NCI-H2171 treated with DMSO at 0.1 percent for 48 hours (cell line): Measurements from ENCODE around the gene RETREG2.
"Not testable (repeated sequence)": the region's sequence is repeated elsewhere in the genome, so short reads cannot be mapped to it uniquely, and the experiment has no call there.

Experiments used
- DNase-seq: peaks from one replicate; lab custom pipeline; 2025; lab: John Stamatoyannopoulos, UW

RETREG2 gene

DNA sequence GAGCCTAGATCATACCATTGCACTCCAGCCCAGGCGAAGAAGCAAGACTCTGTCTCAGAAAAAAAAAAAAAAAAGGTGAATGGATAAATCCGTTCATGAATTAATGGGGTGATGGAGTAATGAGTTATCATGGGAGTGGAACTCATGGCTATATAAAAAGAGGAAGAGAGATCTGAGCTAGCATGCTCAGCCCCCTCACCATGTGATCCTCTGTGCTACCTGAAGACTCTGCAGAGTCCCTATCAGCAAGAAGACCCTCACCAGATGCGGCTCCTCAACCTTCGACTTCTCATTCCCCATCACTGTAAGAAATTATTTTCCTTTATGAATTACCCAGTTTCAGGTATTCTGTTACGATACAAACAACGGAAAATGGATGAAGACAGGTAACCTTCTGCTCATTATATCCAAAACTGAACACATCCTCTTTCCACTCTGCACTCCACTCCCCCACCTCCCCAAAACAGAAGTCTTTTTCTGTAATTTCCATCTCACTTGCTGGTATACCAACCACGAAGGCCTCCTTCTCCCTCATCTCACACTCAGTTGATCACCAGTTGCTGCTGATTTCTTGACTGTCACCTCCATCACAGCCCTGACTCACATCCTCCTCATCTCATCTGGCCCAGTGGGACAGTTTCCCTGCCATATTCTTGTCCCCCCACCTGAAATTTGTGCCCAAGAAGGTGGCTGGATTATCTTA, 8.8 kb downstream of the RETREG2 start:
- DNase-seq: no peak

DNA sequence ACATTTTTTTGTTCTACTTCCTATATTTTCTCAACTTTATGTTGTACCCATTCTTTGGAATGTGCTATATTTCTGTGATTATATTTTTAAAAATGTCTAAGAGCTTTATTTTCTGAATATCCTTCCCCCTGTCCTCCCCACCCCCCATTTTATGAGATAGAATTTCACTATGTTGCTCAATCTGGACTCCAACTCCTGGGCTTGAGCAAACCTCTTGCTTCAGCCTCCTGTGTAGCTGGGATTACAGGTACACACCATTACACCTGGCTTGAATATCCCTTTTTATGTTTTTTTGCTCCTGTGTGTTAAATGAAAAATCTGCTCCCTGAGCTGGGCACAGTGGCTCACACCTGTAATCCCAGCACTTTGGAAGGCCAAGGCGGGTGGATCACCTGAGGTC, 19.3 kb downstream of the RETREG2 start:
- DNase-seq: no peak

DNA sequence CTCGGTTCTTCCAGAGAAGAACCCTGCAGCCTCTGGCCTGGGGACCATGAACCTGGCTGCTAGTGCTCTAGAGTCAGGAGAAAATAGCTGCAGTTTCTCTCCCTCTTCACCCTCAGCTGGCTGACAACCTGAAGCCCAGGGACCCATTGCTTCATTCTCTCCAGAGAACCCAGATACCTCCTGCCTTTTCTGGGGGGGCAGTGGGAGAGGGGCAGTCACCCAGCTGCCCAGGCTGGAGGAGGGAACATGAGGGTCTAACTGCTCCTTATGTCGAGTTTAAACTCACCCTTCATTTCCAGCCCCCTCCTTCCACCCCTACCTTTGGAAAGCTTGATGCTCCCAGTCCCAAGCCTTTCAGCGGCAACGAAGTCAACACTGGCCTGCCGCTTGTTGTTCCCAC, 20.9 kb downstream of the RETREG2 start:
- no peak for DNase-seq

DNA sequence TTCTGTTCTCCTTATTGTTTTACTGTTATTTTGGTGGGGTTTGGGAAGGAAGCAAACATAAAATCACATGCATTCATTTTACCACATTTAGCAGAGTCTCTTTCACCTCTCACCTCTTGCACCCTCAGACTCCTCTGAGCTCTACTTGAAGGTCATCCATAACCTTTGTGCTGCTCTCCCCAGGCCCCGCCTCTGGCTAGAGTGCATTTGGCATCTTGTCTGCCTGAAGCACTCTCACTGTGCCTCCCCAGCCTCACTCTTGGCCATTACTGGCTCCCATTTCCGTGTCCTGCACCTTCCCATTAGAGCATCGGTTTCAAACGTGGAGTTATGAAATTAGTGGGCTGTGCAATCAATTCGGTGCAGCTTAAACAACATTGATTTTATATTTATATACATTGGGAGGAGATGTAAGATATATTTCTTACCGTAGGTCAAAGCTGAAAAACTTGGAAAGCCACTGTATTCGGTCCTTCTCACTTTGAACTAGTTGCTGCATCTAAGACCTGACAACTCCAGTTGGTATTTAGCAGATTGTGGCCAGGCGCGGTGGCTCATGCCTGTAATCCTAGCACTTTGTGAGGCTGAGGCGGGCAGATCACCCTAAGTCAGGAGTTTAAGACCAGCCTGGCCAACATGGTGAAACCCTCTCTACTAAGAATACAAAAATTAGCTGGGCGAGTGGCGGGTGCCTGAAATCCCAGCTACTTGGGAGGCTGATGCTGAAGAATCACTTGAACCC, 21.6 kb downstream of the RETREG2 start:
- no peak for DNase-seq

DNA sequence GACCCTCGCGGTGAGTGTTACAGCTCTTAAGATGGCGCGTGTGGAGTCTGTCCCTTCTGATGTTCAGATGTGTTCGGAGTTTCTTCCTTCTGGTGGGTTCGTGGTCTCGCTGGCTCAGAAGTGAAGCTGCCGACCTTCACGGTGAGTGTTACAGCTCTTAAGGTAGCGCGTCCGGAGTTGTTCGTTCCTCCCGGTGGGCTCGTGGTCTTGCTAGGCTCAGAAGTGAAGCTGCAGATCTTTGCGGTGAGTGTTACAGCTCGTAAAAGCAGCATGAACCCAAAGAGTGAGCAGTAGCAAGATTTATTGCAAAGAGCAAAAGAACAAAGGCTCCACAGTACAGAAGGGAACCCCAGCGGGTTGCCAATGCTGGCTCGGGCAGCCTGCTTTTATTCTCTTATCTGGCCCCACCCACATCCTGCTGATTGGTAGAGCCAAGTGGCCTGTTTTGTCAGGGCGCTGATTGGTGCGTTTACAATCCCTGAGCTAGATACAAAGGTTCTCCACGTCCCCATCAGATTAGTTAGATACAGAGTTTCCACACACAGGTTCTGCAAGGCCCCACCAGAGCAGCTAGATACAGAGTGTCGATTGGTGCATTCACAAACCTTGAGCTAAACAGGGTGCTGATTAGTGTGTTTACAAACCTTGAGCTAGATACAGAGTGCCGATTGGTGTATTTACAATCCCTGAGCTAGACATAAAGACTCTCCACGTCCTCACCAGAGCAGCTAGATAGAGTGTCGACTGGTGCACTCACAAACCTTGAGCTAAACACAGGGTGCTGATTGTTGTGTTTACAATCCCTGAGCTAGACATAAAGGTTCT, 22.6 kb downstream of the RETREG2 start:
- not testable (repeated sequence) for DNase-seq

DNA sequence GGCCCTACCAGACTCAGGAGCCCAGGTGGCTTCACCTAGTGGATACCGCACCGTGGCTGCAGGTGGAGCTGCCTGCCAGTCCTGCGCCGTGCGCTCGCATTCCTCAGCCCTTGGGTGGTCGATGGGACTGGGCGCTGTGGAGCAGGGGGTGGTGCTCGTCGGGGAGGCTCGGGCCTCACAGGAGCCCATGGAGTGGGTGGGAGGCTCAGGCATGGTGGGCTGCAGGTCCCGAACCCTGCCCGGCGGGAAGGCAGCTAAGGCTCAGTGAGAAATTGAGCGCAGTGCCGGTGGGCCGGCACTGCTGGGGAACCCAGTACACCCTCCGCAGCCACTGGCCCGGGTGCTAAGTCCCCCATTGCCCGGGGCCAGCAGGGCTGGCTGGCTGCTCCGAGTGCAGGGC, 23.3 kb downstream of the RETREG2 start:
- DNase-seq: not testable (repeated sequence)

DNA sequence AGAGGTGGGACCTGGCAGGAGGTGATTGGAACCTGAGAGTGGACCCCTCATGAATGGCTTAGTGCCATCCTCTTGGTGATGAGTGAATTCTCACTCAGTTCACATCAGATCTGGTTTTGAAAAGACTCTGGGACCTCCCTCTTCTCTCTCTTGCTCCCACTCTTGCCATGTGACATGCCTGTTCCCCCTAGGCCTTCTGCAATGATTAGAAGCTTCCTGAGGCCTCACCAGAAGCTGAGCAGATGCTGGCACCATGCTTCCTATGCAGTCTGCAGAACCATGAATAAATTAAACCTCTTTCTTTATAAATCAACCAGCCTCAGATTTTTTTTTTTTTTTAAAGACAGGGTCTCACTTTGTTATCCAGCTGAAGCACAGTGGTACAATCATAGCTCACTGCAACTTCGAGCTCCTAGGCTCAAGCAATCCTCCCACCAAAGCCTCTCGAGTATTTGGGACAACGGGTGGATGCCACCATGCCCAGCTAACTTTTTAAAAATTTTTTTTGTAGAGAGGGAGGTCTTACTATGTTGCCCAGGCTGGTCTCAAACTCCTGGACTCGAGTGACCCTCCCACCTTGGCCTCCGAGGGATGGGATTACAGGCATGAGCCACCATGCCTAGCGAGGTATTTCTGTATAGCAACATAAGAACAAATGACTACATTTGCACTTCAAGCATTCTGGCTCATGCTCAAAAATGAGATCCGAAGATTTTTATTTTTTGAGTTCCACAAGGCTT, 26.5 kb downstream of the RETREG2 start:
- DNase-seq: no peak

DNA sequence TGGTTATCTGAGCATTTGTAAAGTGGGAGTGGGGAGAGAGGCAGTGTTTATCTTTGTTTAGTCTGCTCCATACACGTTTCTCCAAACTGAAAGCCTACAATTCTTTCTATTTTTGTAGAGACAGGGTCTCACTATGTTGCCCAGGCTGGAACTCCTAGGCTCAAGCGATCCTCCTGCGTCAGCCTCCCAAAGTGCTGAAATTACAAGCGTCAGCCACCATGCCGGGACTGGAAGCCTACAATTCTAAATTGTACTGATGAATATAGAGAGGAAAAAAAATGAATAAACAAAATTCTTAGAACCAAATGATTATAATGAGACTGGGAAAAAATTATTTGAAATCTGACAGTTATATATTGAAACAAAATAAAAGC, 27.1 kb downstream of the RETREG2 start:
- DNase-seq: no peak

DNA sequence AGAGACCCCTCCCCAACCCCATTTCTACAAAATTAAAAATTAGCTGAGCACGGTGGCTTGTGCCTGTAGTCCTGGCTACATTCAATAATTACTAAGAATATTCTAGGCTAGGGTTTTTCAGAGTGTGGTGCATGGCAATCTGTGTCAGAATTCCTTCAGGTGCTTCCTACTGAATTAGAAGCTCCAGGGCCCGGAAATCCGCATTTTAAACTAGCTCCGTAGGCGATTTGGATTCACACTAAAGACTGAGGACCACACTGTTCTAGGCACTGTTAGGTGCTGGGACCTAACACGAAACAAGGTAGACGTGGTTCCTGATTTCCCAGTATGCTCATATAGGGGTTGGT, 27.9 kb downstream of the RETREG2 start:
- DNase-seq: no peak

DNA sequence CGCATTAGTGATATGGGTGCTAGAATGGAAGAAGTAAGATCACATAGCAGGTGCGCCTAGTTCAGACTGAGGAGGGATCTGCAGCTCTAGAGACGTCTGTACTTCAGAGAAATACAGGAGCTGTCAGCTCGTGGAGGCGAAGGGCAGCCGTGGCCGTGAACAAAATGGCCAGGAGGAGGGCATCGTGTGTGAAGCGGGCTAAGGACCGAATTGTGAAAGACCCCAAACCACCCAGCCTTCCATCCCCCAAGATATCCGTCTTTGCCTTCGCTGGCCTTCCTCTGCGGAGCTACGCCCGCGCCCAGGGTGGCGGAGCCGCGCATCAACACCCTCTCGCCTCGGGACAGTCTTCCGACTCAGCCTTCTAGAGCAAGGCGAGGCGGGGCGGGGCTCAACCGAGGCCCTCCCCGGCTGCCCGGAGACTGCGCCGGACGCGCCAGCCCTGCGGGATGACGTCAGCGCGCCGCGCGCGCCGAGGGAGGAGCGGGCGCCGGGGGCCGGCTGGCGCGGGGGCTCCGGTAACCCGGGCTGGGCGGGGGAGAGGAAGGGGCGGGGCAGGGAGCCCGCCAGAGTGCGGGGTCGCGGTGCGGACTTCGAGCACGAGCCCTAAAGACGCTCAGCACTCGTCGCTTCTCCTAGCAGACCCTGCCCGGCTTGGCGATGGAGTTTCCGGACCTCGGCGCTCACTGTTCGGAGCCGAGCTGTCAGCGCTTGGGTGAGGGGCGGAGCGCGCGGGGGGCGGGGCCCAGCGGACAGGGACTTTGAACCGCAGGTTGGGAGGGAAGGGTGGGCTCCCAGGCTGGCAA, 28.5 kb downstream of the RETREG2 start, which contains the start of gene ZFAND2B:
Gene ZFAND2B (plus strand): TSS at position 455 of the 806 bp plus-strand sequence. CDS start 206 bp downstream, at position 661.
- DNase-seq: peak; percentile 91

DNA sequence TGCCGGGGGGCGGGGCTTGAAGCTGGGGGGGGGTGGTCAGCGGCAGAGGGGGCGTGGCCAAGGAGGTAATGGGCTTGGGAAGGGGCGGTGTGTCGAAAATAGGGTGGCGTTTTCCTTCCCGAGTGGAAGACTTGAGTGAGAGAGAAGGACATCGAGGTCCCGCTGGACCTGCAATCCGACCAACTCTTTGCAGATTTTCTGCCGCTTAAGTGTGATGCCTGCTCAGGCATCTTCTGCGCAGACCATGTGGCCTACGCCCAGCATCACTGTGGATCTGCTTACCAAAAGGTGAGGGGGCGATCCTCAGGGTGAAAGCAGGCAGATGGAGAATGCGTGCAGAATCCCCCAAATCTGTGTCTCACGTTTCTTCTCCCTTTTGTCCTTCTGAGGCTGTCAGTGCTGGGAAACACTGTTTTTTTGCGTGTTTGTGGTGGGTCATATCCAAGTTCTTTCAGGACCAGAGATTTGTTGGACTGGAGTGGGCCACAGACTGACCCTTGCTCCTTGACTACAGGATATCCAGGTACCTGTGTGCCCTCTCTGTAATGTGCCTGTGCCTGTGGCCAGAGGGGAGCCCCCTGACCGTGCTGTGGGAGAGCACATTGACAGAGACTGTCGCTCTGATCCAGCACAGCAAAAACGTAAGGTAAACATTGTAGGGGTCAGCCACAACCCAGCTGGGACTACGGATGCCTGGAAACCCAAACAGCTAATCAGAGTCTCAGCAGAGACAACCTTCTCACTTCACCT, 29.2 kb downstream of the RETREG2 start:
- no peak for DNase-seq

DNA sequence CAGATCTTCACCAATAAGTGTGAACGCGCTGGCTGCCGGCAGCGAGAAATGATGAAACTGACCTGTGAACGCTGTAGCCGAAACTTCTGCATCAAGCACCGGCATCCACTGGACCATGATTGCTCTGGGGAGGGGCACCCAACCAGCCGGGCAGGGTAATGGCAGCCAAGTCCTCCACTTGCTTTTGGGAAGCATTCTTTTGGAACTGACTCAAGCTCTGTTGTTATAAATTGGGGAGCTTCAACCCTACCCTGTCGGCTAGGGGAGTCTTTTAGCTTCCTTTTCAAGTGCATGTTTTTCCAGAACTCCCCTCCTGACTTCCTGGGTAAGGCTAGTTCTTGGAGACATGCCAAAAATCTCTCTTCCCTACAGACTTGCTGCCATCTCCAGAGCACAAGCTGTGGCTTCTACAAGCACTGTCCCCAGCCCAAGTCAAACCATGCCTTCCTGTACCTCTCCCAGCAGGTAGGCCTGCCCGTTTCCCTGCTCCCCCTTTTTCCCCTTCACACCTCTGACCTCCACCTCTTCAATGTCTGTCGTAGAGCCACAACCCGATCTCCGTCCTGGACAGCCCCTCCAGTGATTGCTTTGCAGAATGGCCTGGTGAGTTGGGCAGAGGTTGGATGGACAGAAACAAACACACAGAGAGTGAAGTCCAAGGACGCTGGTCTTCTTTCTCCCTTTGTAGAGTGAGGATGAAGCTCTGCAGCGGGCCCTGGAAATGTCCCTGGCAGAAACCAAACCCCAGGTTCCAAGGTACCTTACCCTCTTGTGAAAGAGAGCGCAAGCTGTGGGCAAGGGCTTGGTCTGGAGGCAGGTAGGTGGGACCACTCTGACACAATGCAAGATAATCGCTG, 30.0 kb downstream of the RETREG2 start:
- DNase-seq: no peak

DNA sequence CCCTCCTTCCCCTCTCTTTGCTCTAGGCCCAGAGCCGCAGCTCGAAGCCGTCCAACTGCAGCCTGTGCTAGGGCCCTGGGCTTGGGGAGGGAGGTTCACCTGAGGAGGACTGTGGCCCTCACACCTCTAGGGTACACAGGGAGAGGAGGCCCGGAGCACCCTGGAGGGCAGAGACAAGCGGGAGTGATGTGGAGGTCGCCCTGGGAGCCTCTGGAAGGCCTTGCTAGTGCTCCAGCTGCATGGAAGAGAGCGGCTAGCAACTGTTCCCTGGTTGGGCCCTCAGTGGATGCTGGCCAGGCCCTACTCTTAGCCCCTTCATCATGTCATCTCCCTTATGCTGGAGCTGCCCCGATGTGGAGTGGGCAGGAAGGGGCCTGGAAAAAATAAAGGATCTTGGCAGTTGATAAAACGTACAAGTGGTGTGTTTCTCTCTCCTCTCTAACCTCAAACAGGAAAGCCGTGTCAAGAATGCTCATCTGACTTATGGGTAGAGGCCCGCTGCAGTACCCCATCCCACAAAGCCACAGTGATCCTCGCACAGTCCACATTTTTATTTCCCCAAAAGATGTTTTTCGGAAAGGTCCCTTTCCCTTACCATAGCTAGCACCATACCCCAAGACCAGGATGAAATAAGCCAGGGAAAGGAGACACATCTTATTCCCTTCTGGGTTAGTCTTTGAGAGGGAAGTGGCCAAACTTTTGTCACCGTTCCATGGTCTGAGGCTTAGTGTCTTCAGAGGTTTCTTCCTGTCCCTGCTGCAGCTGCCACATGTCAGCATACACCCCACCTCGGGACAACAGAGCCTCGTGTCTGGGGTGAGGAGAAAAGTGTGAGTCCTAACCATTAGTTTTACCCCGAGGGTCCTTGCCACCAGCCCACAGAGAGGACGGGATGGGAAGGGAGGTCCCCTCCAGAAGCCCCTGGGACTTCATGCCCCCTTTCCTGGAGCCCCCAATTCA, 31.4 kb downstream of the RETREG2 start:
- DNase-seq: no peak

DNA sequence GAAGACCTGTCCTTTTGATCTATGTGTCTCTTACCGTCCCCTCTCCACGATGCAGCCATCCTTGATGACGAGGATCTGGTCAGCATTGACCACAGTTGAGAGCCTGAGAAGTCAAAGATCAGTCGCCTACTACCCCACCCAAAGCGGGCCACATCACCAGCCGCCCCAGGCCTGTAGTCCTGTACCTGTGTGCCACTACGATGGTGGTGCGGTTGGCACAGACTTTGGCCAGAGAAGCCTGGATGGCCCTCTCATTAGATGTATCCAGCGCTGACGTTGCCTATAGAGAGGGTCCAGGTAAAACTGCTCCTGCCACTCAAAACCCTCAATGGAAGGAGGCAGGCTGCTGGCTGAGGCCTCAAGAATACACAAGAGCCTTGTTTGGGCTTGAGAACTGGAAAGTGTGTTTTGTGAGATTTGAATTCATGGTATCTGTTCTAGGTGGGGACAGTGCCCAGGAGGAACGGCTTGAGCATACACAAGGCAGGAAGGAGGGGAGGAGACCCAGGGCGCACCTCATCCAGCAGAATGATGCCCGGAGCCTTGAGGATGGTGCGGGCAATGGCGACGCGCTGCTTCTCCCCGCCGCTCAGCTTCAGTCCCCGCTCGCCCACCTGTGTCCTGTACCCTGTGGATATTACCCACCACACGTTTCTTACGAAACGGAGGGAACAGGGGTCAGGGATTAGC, 32.3 kb downstream of the RETREG2 start:
- DNase-seq: no peak

DNA sequence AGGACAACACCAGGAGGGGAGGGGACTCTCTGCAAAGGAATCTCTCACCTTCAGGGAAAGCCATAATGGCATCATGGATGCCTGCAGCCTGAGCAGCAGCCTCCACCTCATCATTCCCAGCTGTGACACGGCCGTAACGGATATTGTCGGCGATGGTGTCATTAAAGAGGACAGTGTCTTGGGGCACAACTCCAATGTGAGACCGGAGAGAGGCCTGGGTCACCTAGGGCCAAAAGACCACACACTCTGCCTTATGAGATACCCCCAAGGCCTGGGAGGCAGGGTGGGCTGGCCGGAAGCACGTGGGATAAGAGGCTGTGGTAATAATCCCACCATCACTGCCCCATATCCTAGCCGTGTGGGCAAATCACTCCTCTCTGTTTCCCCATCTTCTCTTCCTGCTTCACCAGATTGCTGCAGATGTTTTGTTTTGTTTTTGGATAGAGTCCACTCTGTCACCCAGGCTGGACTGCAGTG, 32.8 kb downstream of the RETREG2 start:
- no peak for DNase-seq

DNA sequence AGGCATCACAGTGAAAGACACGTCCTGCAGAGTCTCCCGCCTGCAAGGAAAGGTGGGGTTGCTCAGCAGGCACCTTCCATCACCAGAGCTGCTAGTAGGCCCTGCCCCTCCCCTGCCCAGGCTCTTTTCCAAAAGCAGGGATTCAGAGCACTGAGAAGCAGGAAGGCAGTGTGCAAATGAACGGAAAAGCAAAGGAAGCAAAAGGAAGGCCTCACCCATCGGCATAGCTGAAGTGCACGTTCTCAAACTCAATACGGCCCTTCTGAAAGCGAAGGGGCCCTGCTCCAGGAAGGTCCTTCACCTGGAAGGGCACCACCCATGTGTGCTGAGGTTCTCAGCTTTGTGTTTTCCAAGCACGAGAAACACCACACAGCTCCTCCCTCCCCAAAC, 34.9 kb downstream of the RETREG2 start:
- DNase-seq: no peak

DNA sequence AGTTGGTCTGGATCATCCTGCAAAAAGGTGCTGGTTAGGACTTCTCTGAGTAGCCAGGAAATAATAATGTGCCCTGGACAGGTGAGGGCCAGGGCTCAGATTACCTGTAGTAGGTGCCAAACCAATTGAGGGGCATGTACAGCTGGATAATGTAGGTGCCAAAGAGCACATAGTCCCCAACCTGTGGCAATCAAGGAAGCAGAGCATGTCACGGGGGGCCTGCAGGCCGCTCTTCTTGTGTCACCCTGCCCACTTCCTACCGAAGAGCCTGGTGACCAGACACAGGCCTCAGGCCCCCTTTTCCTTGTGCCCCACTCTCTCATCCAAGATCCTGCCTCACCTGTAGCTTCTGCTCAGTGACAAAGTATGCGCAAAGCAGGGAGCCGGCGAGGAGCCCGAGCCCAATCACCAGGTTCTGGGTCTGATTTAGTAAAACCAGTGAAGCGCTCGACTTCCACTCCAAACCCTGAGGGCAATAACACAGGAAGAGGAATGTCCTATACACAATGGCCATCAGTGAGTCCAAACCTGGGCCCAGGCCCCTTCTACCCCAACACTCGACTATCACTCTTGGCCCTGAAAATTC, 35.5 kb downstream of the RETREG2 start:
- DNase-seq: no peak
